NB4 (cell line): ENCODE data around the gene POU2F1.

ENCODE experiments used
- CTCF ChIP-seq: IDR thresholded peaks from one replicate; pipeline ENCODE4 v1.5.1; 2012; ENCODE audit warnings: low read depth, low read length
- MAX ChIP-seq: IDR thresholded peaks from 2 replicates; pipeline ENCODE4 v1.6.1; 2011; ENCODE audit warnings: low read depth, low read length
- MYC ChIP-seq: IDR thresholded peaks from 2 replicates; pipeline ENCODE4 v1.6.1; 2011; ENCODE audit warnings: low read depth, low read length
- POLR2A ChIP-seq: IDR thresholded peaks from 2 replicates; pipeline ENCODE4 v1.6.1; 2011; ENCODE audit warnings: mild to moderate bottlenecking; ENCODE audit not compliant: insufficient read length; ENCODE audit errors: extremely low read depth

GRCh38 chr1:167219646-167220536 is 795 bp upstream of the POU2F1 start:
- TF ChIP-seq CTCF (no peak), POLR2A (peak; percentile 67), MAX (0 out of 2 replicates have a peak, but pooled peaks have one; percentile 61), MYC (peak; percentile 48)
